HG03571 (cell line): ENCODE results near the gene SOCS2.
A peak's percentile ranks its signal among the peaks of the same experiment; 100 is the strongest.
"Not testable (repeated sequence)": the region's sequence is repeated elsewhere in the genome, so short reads cannot be mapped to it uniquely, and the experiment has no call there.

Experiments used
- ATAC-seq: cut with Tn5 transposase; IDR thresholded peaks from one replicate; pipeline ENCODE4 v1.9.1; 2021; ENCODE audit not compliant: unreplicated experiment

The SOCS2 gene

GRCh38 chr12:93592641-93593406 is 20.3 kb downstream of the SOCS2 start:
- ATAC-seq, result no peak

GRCh38 chr12:93593843-93594242 is 21.4 kb downstream of the SOCS2 start:
- ATAC-seq, result no peak

- ATAC-seq, result no peak
Observed at GRCh38 chr12:93594766-93595311, 22.4 kb downstream of the SOCS2 start.

- no peak for ATAC-seq
Observed at GRCh38 chr12:93595351-93595750, 22.9 kb downstream of the SOCS2 start.

- ATAC-seq, result no peak
Observed at GRCh38 chr12:93597608-93598007, 25.1 kb downstream of the SOCS2 start.

GRCh38 chr12:93599192-93599591 is 26.7 kb downstream of the SOCS2 start:
- no peak for ATAC-seq

- ATAC-seq, result no peak
Observed at GRCh38 chr12:93601591-93601990, 29.1 kb downstream of the SOCS2 start.

- ATAC-seq, result no peak
Observed at GRCh38 chr12:93602897-93603668, 30.6 kb downstream of the SOCS2 start.

- no peak for ATAC-seq
Observed at GRCh38 chr12:93603762-93604161, 31.3 kb downstream of the SOCS2 start.

GRCh38 chr12:93608313-93608712 is 35.8 kb downstream of the SOCS2 start:
- ATAC-seq, result no peak

GRCh38 chr12:93609281-93610192 is 37.1 kb downstream of the SOCS2 start:
- no peak for ATAC-seq

- ATAC-seq, result no peak
Observed at GRCh38 chr12:93612776-93613175, 40.3 kb downstream of the SOCS2 start.

GRCh38 chr12:93614917-93615596 is 42.6 kb downstream of the SOCS2 start:
- no peak for ATAC-seq

GRCh38 chr12:93616584-93617101 is 44.2 kb downstream of the SOCS2 start:
- no peak for ATAC-seq

- no peak for ATAC-seq
Observed at GRCh38 chr12:93618891-93619410, 46.5 kb downstream of the SOCS2 start.

GRCh38 chr12:93621986-93622385 is 49.5 kb downstream of the SOCS2 start:
- no peak for ATAC-seq

- ATAC-seq, result no peak
Observed at GRCh38 chr12:93622485-93622884, 50.0 kb downstream of the SOCS2 start.

GRCh38 chr12:93624595-93625294 is 52.3 kb downstream of the SOCS2 start:
- ATAC-seq, result peak; percentile 69

- not testable (repeated sequence) for ATAC-seq
Observed at GRCh38 chr12:93625295-93625645, 52.8 kb downstream of the SOCS2 start.
